HUES64 (cell line): ENCODE results near the gene NR6A1.
"Not testable (repeated sequence)": the region's sequence is repeated elsewhere in the genome, so short reads cannot be mapped to it uniquely, and the experiment has no call there.

Experiments
- H3K27ac ChIP-seq: 2 replicates; pipeline ENCODE4 v1.7.0; 2013; ENCODE audit warnings: low read depth, low read length, inconsistent platforms
- H3K27me3 ChIP-seq: 2 replicates; pipeline ENCODE4 v1.6.1; 2013; ENCODE audit warnings: mild to moderate bottlenecking, low read length; ENCODE audit not compliant: insufficient read depth
- H3K36me3 ChIP-seq: 2 replicates; pipeline ENCODE4 v1.6.1; 2013; ENCODE audit warnings: mild to moderate bottlenecking, low read length; ENCODE audit not compliant: insufficient read depth
- H3K4me1 ChIP-seq: 2 replicates; pipeline ENCODE4 v1.6.1; 2013; ENCODE audit warnings: mild to moderate bottlenecking, low read length, moderate library complexity; ENCODE audit not compliant: insufficient read depth
- H3K4me3 ChIP-seq: 2 replicates; pipeline ENCODE4 v1.5.1; 2013; ENCODE audit warnings: mild to moderate bottlenecking, low read length, moderate library complexity
- H3K9ac ChIP-seq: 2 replicates; pipeline ENCODE4 v1.6.1; 2013; ENCODE audit warnings: mild to moderate bottlenecking, low read depth, low read length
- H3K9me3 ChIP-seq: 2 replicates; pipeline ENCODE4 v1.6.1; 2013; ENCODE audit warnings: low read depth, low read length; ENCODE audit not compliant: insufficient read depth
- WGBS: fragments of 150-250, 120-280 bp; methylation state at CpG from one replicate; pipeline ENCODE4 v1.1.7; 2013; ENCODE audit warnings: missing lambda C conversion rate; 5-methylcytosine and 5-hydroxymethylcytosine counted together

Gene NR6A1

DNA sequence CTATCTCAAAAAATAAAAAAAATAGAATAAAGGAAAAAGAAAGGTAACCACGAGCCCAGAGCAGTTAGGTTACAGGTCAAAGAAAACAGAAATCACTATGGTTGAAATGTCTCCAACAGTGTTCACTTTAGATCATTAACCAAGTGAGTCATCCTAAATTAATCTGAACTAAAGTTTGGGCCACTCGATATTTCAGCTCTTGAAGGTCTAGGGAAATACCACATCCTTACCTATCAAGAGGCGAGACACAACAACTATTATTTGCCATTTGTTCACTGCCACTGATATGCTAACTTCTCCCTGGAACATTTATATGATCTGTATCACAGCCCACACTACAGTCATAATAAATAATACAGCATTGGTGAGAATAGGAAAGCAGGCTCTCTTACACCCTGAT is 152.6 kb downstream of the NR6A1 start:
- Histone ChIP-seq H3K4me3 (no peak overlapping the region), H3K36me3 (no peaks in the 10 kb centered on the region), H3K27me3 (no peaks in the 10 kb centered on the region), H3K4me1 (peaks cover 55% of the 10 kb centered on the region), H3K27ac (no peak overlapping the region), H3K9ac (no peak overlapping the region), H3K9me3 (no peaks in the 10 kb centered on the region)
- 97% methylated on average over 3 of the region's 3 CpGs for WGBS

GRCh38 chr9:124617477-124618141 is 153.5 kb downstream of the NR6A1 start:
- Histone ChIP-seq H3K9me3 (no peaks in the 10 kb centered on the region), H3K27ac (peak overlapping the region; percentile 12; the same call in 1 of the 2 replicates), H3K36me3 (no peaks in the 10 kb centered on the region), H3K9ac (no peak overlapping the region), H3K27me3 (no peaks in the 10 kb centered on the region), H3K4me1 (peaks cover 50% of the 10 kb centered on the region), H3K4me3 (no peak overlapping the region)
- WGBS, result 7% methylated on average over 3 of the region's 3 CpGs

GRCh38 chr9:124616961-124617360 is 154.2 kb downstream of the NR6A1 start:
- no peaks in the 10 kb centered on the region for H3K9me3 ChIP-seq
- no peak overlapping the region for H3K9ac ChIP-seq
- 90% methylated on average over 3 of the region's 3 CpGs for WGBS
- H3K27ac ChIP-seq, result no peak overlapping the region
- no peak overlapping the region for H3K4me3 ChIP-seq
- H3K4me1 ChIP-seq, result peaks cover 44% of the 10 kb centered on the region
- H3K36me3 ChIP-seq, result no peaks in the 10 kb centered on the region
- no peaks in the 10 kb centered on the region for H3K27me3 ChIP-seq

- not testable (repeated sequence) for H3K27ac ChIP-seq, H3K36me3 ChIP-seq, H3K9me3 ChIP-seq, H3K4me3 ChIP-seq, H3K9ac ChIP-seq, H3K27me3 ChIP-seq
- 96% methylated on average over 7 of the region's 7 CpGs for WGBS
- peaks cover 38% of the 10 kb centered on the region for H3K4me1 ChIP-seq
Measured at GRCh38 chr9:124615840-124616239, 155.3 kb downstream of the NR6A1 start.

GRCh38 chr9:124615100-124615742 is 155.9 kb downstream of the NR6A1 start:
- H3K9me3 ChIP-seq, result no peaks in the 10 kb centered on the region
- peak overlapping the region; percentile 22; the same call in 1 of the 2 replicates for H3K27ac ChIP-seq
- H3K4me3 ChIP-seq, result no peak overlapping the region
- H3K27me3 ChIP-seq, result no peaks in the 10 kb centered on the region
- no peaks in the 10 kb centered on the region for H3K36me3 ChIP-seq
- H3K9ac ChIP-seq, result no peak overlapping the region
- H3K4me1 ChIP-seq, result peaks cover 38% of the 10 kb centered on the region
- WGBS, result 95% methylated on average over 2 of the region's 2 CpGs

DNA sequence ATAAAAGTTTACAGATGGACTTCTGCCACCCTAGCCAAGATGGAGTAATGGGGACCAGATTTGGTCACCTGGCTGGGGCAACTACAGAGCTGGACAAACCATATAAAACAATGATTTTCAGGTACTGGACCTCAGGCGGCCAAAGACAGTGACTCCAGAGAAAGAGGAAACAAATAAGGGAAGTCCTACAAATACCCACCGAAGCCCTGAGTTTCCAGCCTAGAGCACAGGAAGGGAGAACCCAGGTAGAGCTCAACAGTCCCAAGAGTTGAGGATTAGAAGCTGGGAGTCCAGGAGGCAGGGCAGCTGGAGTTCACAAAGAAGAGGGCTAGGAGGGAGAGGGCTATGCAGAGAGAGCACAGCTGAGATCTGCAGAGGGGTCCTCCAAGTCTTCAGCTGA is 157.3 kb downstream of the NR6A1 start:
- H3K9ac ChIP-seq, result no peak overlapping the region
- H3K4me1 ChIP-seq, result peaks cover 38% of the 10 kb centered on the region
- 97% methylated on average over 2 of the region's 2 CpGs for WGBS
- no peaks in the 10 kb centered on the region for H3K9me3 ChIP-seq
- H3K27me3 ChIP-seq, result no peaks in the 10 kb centered on the region
- H3K27ac ChIP-seq, result no peak overlapping the region
- no peak overlapping the region for H3K4me3 ChIP-seq
- no peaks in the 10 kb centered on the region for H3K36me3 ChIP-seq

DNA sequence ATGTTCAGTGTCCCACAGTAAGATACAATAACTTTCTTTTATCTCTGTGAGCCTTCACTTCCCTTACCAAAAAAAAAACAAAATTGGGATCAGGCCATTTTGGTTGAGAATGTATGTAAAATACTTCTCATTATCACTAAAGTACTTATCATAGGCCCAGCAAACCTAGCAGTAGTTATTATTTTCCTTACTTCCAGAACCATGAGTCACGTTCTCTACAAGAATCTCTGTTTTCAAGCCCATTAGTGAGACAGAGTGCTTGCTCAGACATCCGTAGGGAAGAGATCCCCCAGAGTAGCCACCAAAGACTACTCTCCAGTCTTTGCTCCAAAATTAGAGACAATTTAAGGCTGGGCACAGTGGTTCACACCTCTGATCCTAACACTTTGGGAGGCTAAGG is 160.0 kb downstream of the NR6A1 start:
- 91% methylated on average over 2 of the region's 2 CpGs for WGBS
- H3K27ac ChIP-seq, result no peak overlapping the region

GRCh38 chr9:124606027-124606426 is 165.1 kb downstream of the NR6A1 start:
- Histone ChIP-seq H3K9me3 (no peaks in the 10 kb centered on the region), H3K4me1 (peaks cover 9% of the 10 kb centered on the region), H3K27me3 (no peaks in the 10 kb centered on the region), H3K36me3 (no peaks in the 10 kb centered on the region), H3K27ac (no peak overlapping the region), H3K4me3 (no peak overlapping the region), H3K9ac (no peak overlapping the region)
- whole genome bisulfite sequencing, result 87% methylated on average over 2 of the region's 2 CpGs

More for the DNA sequence above, 160.0 kb downstream of the NR6A1 start:
- Histone ChIP-seq H3K9me3 (no peaks in the 10 kb centered on the region), H3K27me3 (no peaks in the 10 kb centered on the region), H3K36me3 (no peaks in the 10 kb centered on the region), H3K4me3 (no peak overlapping the region), H3K9ac (no peak overlapping the region), H3K4me1 (peaks cover 22% of the 10 kb centered on the region)

DNA sequence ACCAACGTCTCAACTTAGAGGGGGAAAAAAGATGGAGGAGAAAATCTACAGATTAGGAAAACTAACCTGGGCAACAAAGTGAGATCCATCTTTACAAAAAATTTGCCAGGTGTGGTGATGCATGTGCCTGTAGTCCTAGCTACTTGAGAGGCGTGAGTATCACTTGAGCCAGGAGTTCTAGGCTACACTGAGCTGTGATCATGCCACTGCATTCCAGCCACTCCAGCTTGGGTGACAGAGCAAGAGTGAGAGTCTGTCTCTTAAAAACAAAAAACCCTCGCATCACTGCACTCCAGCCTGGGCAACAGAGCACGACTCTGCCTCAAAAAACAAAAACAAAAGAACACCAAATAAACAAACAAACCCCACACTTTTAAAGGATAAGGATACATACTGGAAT is 165.9 kb downstream of the NR6A1 start:
- 97% methylated on average over 4 of the region's 4 CpGs for WGBS
- H3K4me1 ChIP-seq, result peaks cover 9% of the 10 kb centered on the region
- no peak overlapping the region for H3K27ac ChIP-seq
- H3K27me3 ChIP-seq, result no peaks in the 10 kb centered on the region
- no peaks in the 10 kb centered on the region for H3K36me3 ChIP-seq
- no peak overlapping the region for H3K9ac ChIP-seq
- no peak overlapping the region for H3K4me3 ChIP-seq
- H3K9me3 ChIP-seq, result no peaks in the 10 kb centered on the region

GRCh38 chr9:124602632-124603031 is 168.5 kb downstream of the NR6A1 start:
- H3K27ac ChIP-seq, result no peak overlapping the region
- 100% methylated on average over 2 of the region's 2 CpGs for WGBS
- H3K9me3 ChIP-seq, result no peaks in the 10 kb centered on the region
- H3K27me3 ChIP-seq, result no peaks in the 10 kb centered on the region
- H3K4me3 ChIP-seq, result no peak overlapping the region
- H3K36me3 ChIP-seq, result no peaks in the 10 kb centered on the region
- peaks cover 15% of the 10 kb centered on the region for H3K4me1 ChIP-seq
- H3K9ac ChIP-seq, result no peak overlapping the region

GRCh38 chr9:124602204-124602603 is 168.9 kb downstream of the NR6A1 start:
- WGBS, result 97% methylated on average over 2 of the region's 2 CpGs
- Histone ChIP-seq H3K27ac (no peak overlapping the region), H3K9me3 (no peaks in the 10 kb centered on the region), H3K36me3 (no peaks in the 10 kb centered on the region), H3K4me1 (peaks cover 19% of the 10 kb centered on the region), H3K27me3 (no peaks in the 10 kb centered on the region), H3K4me3 (no peak overlapping the region), H3K9ac (no peak overlapping the region)
